ENCODE measurements around the gene BBS9. TPM values are rescaled to one million over a fixed set of nuclear protein-coding genes. Genes with fewer than 3 reads are reported as not detected.

Gene BBS9
- polyA plus RNA-seq, 1 donor from 2014 or later = 7.8 TPM

DNA sequence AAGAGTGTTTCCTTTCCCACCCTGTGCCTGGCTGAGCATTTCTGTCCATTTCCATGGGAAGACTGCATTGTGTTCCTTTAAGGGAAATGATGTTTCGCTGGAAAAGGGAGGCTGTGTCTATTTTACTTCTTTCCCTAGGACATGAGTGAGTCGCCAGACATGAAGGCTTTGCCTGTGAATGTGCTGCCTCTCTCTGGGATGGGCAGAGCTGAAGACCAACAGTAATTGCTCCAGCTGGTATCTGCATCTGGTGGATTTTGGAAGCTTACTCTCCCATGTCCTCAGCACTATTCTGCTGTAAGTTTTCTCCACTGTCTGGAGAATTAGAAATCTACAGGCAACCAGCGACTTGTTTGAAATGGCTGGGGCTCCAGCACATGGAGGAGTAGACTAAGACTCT, 511.4 kb downstream of the BBS9 start:
- Mint-ChIP-seq H3K27me3 (no peaks in the 10 kb centered on the region), H3K4me3 (no peak overlapping the region), H3K36me3 (peaks cover 13% of the 10 kb centered on the region), H3K27ac (no peak overlapping the region), H3K9me3 (no peaks in the 10 kb centered on the region), H3K4me1 (no peaks in the 10 kb centered on the region)

- H3K36me3 Mint-ChIP-seq = peaks cover 13% of the 10 kb centered on the region
- H3K27me3 Mint-ChIP-seq = no peaks in the 10 kb centered on the region
- no peak overlapping the region for H3K27ac Mint-ChIP-seq
- no peak overlapping the region for H3K4me3 Mint-ChIP-seq
- H3K9me3 Mint-ChIP-seq = no peaks in the 10 kb centered on the region
- no peaks in the 10 kb centered on the region for H3K4me1 Mint-ChIP-seq
These were observed 512.9 kb downstream of the BBS9 start for GRCh38 chr7:33642312-33642711.

- Mint-ChIP-seq H3K27ac (no peak overlapping the region), H3K4me3 (no peak overlapping the region), H3K36me3 (peaks cover 13% of the 10 kb centered on the region), H3K9me3 (no peaks in the 10 kb centered on the region), H3K4me1 (no peaks in the 10 kb centered on the region), H3K27me3 (no peaks in the 10 kb centered on the region)
These were observed 514.2 kb downstream of the BBS9 start for GRCh38 chr7:33643530-33643929.

- no peak overlapping the region for H3K4me3 Mint-ChIP-seq
- H3K36me3 Mint-ChIP-seq = peaks cover 11% of the 10 kb centered on the region
- H3K9me3 Mint-ChIP-seq = no peaks in the 10 kb centered on the region
- H3K27ac Mint-ChIP-seq = no peak overlapping the region
- H3K4me1 Mint-ChIP-seq = no peaks in the 10 kb centered on the region
- no peaks in the 10 kb centered on the region for H3K27me3 Mint-ChIP-seq
These were observed 515.1 kb downstream of the BBS9 start for GRCh38 chr7:33644489-33644888.

- no peak overlapping the region for H3K27ac Mint-ChIP-seq
- H3K27me3 Mint-ChIP-seq = no peaks in the 10 kb centered on the region
- H3K36me3 Mint-ChIP-seq = peaks cover 12% of the 10 kb centered on the region
- H3K4me3 Mint-ChIP-seq = no peak overlapping the region
- H3K9me3 Mint-ChIP-seq = no peaks in the 10 kb centered on the region
- H3K4me1 Mint-ChIP-seq = peaks cover 0 to 5% (median 0%) of the 10 kb centered on the region in 3 donors
These were observed 515.7 kb downstream of the BBS9 start for GRCh38 chr7:33645104-33645503.

- Mint-ChIP-seq H3K27me3 (no peaks in the 10 kb centered on the region), H3K27ac (no peak overlapping the region), H3K4me3 (no peak overlapping the region), H3K9me3 (no peaks in the 10 kb centered on the region), H3K4me1 (peaks cover 0 to 7% (median 0%) of the 10 kb centered on the region in 3 donors), H3K36me3 (peaks cover 11% of the 10 kb centered on the region)
These were observed 516.8 kb downstream of the BBS9 start for GRCh38 chr7:33646166-33646565.

GRCh38 chr7:33646891-33647391, 517.6 kb downstream of the BBS9 start:
- Mint-ChIP-seq H3K27me3 (no peaks in the 10 kb centered on the region), H3K4me3 (no peak overlapping the region), H3K9me3 (no peaks in the 10 kb centered on the region), H3K4me1 (peaks cover 0 to 7% (median 0%) of the 10 kb centered on the region in 3 donors), H3K27ac (no peak overlapping the region), H3K36me3 (peaks cover 9% of the 10 kb centered on the region)

GRCh38 chr7:33649476-33650441, 520.4 kb downstream of the BBS9 start:
- Mint-ChIP-seq H3K36me3 (peaks cover 11% of the 10 kb centered on the region), H3K4me3 (no peak overlapping the region), H3K9me3 (no peaks in the 10 kb centered on the region), H3K4me1 (peaks cover 0 to 7% (median 0%) of the 10 kb centered on the region in 3 donors), H3K27ac (peak overlapping the region in 1 of 3 donors; percentile 26), H3K27me3 (no peaks in the 10 kb centered on the region)

DNA sequence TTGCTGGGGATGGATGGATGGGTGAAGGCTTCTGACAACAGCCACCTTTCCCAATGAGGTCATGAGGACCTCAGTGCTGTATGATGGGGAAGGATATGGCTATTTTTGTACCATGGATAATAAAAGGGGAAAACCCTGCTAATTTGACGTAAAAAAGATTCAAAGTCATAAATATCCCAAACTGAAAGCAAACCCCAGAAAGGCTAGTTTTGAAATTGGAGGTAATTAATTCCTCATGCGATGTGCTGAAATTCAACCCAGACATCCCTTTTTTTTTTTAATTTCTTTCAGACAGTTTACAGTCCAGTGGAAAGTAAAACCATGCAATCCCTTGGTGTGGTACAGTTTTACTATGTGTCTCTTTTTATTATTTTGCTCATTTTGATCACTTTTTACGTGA, 521.5 kb downstream of the BBS9 start:
- no peaks in the 10 kb centered on the region for H3K27me3 Mint-ChIP-seq
- H3K4me1 Mint-ChIP-seq = peaks cover 0 to 7% (median 0%) of the 10 kb centered on the region in 3 donors
- H3K36me3 Mint-ChIP-seq = peaks cover 11% of the 10 kb centered on the region
- H3K9me3 Mint-ChIP-seq = no peaks in the 10 kb centered on the region
- H3K4me3 Mint-ChIP-seq = peak overlapping the region in 1 of 4 donors; percentile 14
- no peak overlapping the region for H3K27ac Mint-ChIP-seq

DNA sequence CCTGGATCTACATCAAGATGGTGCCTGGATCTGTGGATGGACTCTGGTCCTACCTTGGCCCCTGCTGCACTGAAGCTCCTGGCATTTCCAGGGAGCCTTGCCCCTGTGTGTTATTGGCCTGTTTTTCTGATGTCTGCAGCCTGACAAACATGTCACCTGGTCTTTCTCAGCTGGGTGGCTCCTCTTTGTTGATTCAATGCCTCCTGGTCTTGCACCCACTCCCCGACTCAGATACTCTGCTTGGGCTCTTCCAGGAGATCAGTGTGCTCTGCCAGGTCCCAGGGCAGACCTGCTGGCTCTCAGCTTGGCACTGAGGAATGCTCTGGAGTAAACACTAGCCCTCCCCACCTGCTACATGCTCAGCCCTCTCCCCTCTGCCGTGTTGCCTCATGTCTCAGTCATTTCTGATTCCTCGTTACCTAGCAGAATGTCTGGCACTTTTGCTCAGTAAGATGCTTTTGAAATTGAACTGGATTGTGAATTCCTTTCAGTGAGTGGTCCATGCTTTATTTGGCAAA, 522.7 kb downstream of the BBS9 start:
- Mint-ChIP-seq H3K9me3 (no peaks in the 10 kb centered on the region), H3K4me3 (no peak overlapping the region), H3K27me3 (no peaks in the 10 kb centered on the region), H3K36me3 (peaks cover 11% of the 10 kb centered on the region), H3K27ac (peak overlapping the region in 1 of 3 donors; percentile 80), H3K4me1 (peaks cover 0 to 7% (median 0%) of the 10 kb centered on the region in 3 donors)

- H3K27me3 Mint-ChIP-seq = no peaks in the 10 kb centered on the region
- peaks cover 11% of the 10 kb centered on the region for H3K36me3 Mint-ChIP-seq
- no peaks in the 10 kb centered on the region for H3K9me3 Mint-ChIP-seq
- no peak overlapping the region for H3K27ac Mint-ChIP-seq
- no peak overlapping the region for H3K4me3 Mint-ChIP-seq
- H3K4me1 Mint-ChIP-seq = peaks cover 0 to 6% (median 0%) of the 10 kb centered on the region in 3 donors
These were observed 525.3 kb downstream of the BBS9 start for GRCh38 chr7:33654676-33655075.

Other genes with a start within 250 kb of the BBS9 start
- 21.0 TPM for gene KBTBD2, start 237.8 kb upstream of the BBS9 start, polyA plus RNA-seq
- 0.30 TPM for gene FKBP9, start 172.1 kb upstream of the BBS9 start, polyA plus RNA-seq
- gene NT5C3A, start 66.8 kb upstream of the BBS9 start, polyA plus RNA-seq = 67.5 TPM
- gene RP9, start 20.2 kb upstream of the BBS9 start, polyA plus RNA-seq = 49.6 TPM